HCT116 (cell line): ENCODE results near the gene SLC25A25. TPM values are rescaled to one million over a fixed set of nuclear protein-coding genes. Genes with fewer than 3 reads are reported as not detected.

Source experiments
- ATAC-seq: fragments of 200-7000 bp; cut with Tn5 transposase; 2 replicates; pipeline ENCODE4 v1.9.1; 2020; ENCODE audit warnings: mild to moderate bottlenecking, moderate library complexity
- BruUV-seq: library from RNA; stranded (reverse); fragments of 400-500 nt; replicated peaks from 2 replicates; lab custom pipeline; 2021; lab: Mats Ljungman, UMichigan
- CTCF ChIA-PET: fragments of 300-600 bp; sonication (Branson Sonifier 250); formaldehyde crosslinking; loops from one replicate; lab custom pipeline; 2021; ENCODE audit warnings: antibody characterized with exemption; lab: Charles Lee
- POLR2A ChIA-PET: fragments of 300-600, 350-600 bp; sonication (Branson Sonifier 250); formaldehyde crosslinking; loops from one replicate; lab custom pipeline; 2021; ENCODE audit warnings: antibody characterized with exemption; lab: Charles Lee
- RAD21 ChIA-PET, 2 experiments: fragments of 300-600 bp; sonication (Branson Sonifier 250); formaldehyde crosslinking; loops; one replicate each; lab custom pipeline; 2023; ENCODE audit warnings: low total read pairs in 2 of 2; ENCODE audit not compliant: uncharacterized antibody in 2 of 2, unreplicated experiment in 2 of 2, low non-redundant PET in 1 of 2; lab: Charles Lee
- DNase-seq: peaks from one replicate; pipeline ENCODE4 v3.0.0-alpha.2; 2010; ENCODE audit warnings: low read depth, low spot score
- H2AFZ ChIP-seq: fragments of 200-600 bp; shearing (Covaris generic), sonication (generic); 2 replicates; pipeline ENCODE4 v1.6.1; 2017; ENCODE audit warnings: low read depth, mixed run types, mixed read lengths, antibody characterized with exemption, low read length; ENCODE audit not compliant: poor library complexity, severe bottlenecking
- H3K27ac ChIP-seq: 2 replicates; pipeline ENCODE4 v1.5.1; 2012; ENCODE audit warnings: low read depth, low read length
- H3K27me3 ChIP-seq: fragments of 200-600 bp; sonication (generic); 2 replicates; pipeline ENCODE4 v1.6.1; 2016; ENCODE audit warnings: mixed run types, low read length, mixed read lengths; ENCODE audit not compliant: insufficient read depth
- H3K36me3 ChIP-seq, 2 experiments: fragments of 200-500 bp in 1 of 2; fragments of 200-600 bp in 1 of 2; sonication (Bioruptor generic) in 1 of 2; sonication (generic) in 1 of 2; 2 replicates each; pipeline versions ENCODE4 v1.5.1 to v1.6.1; 2014 to 2016; ENCODE audit warnings: low read length in 2 of 2, inconsistent platforms in 1 of 2, mixed read lengths in 1 of 2, mixed run types in 1 of 2; ENCODE audit not compliant: insufficient read depth in 2 of 2, control insufficient read depth in 1 of 2
- H3K4me1 ChIP-seq, 2 experiments: fragments of 200-600 bp in 1 of 2; sonication (generic) in 1 of 2; 2 replicates each; pipeline versions ENCODE4 v1.5.1 to v1.6.1; 2012 to 2017; ENCODE audit warnings: low read length in 2 of 2, inconsistent platforms in 1 of 2, mild to moderate bottlenecking in 1 of 2, mixed read lengths in 1 of 2, mixed run types in 1 of 2, moderate library complexity in 1 of 2; ENCODE audit not compliant: insufficient read depth in 2 of 2, control insufficient read depth in 1 of 2
- H3K4me2 ChIP-seq: fragments of 200-600 bp; sonication (generic); 2 replicates; pipeline ENCODE4 v1.6.1; 2017; ENCODE audit warnings: mixed run types, low read length, mixed read lengths
- H3K4me3 ChIP-seq, 2 experiments: fragments of 200-600 bp in 1 of 2; sonication (generic) in 1 of 2; replicated peaks in 1 of 2; 2 replicates each; pipeline ENCODE4 v1.5.1; 2011 to 2016; ENCODE audit warnings: low read length in 2 of 2, control low read depth in 1 of 2, low read depth in 1 of 2, mild to moderate bottlenecking in 1 of 2, mixed read lengths in 1 of 2, mixed run types in 1 of 2
- H3K79me2 ChIP-seq: fragments of 200-600 bp; sonication (generic); 2 replicates; pipeline ENCODE4 v1.6.1; 2017; ENCODE audit warnings: mild to moderate bottlenecking, mixed run types, low read length, moderate library complexity, mixed read lengths; ENCODE audit not compliant: insufficient read depth
- H3K9ac ChIP-seq: fragments of 200-600 bp; sonication (generic); 2 replicates; pipeline ENCODE4 v1.6.1; 2016; ENCODE audit warnings: low read length, mixed read lengths
- H3K9me2 ChIP-seq: fragments of 200-600 bp; sonication (generic), shearing (Covaris generic); 2 replicates; pipeline ENCODE4 v1.6.1; 2017; ENCODE audit warnings: mixed run types, mild to moderate bottlenecking, moderate library complexity; ENCODE audit not compliant: insufficient read depth
- H3K9me3 ChIP-seq, 2 experiments: fragments of 200-500 bp in 1 of 2; fragments of 200-600 bp in 1 of 2; sonication (Bioruptor generic) in 1 of 2; sonication (generic) in 1 of 2; 2 replicates each; pipeline ENCODE4 v1.6.1; 2014 to 2017; ENCODE audit warnings: low read length in 2 of 2, mixed read lengths in 2 of 2, inconsistent platforms in 1 of 2, low read depth in 1 of 2, mild to moderate bottlenecking in 1 of 2, mixed run types in 1 of 2, moderate library complexity in 1 of 2; ENCODE audit not compliant: control insufficient read depth in 1 of 2, insufficient read depth in 1 of 2
- H4K20me1 ChIP-seq: fragments of 200-600 bp; sonication (generic), shearing (Covaris generic); 2 replicates; pipeline ENCODE4 v1.6.1; 2017; ENCODE audit warnings: mixed run types, mild to moderate bottlenecking, moderate library complexity; ENCODE audit not compliant: insufficient read depth
- CEBPB ChIP-seq: IDR thresholded peaks from 2 replicates; pipeline ENCODE4 v1.6.1; 2012; ENCODE audit warnings: low read depth
- CTCF ChIP-seq, 3 experiments: fragments of 200-600 bp in 1 of 3; sonication (generic) in 1 of 3; IDR thresholded peaks in 2 of 3; conservative IDR thresholded peaks in 1 of 3; 2 replicates each; pipeline ENCODE4 v1.5.1; 2012 to 2017; ENCODE audit warnings: low read depth in 2 of 3, low read length in 2 of 3, antibody characterized with exemption in 1 of 3, borderline replicate concordance in 1 of 3, control low read depth in 1 of 3, mild to moderate bottlenecking in 1 of 3, mixed read lengths in 1 of 3, mixed run types in 1 of 3, moderate library complexity in 1 of 3; ENCODE audit not compliant: insufficient read depth in 1 of 3
- ELF1 ChIP-seq: IDR thresholded peaks from 2 replicates; pipeline ENCODE4 v1.6.1; 2012; ENCODE audit warnings: low read depth, borderline replicate concordance
- EZH2 ChIP-seq: fragments of 200-600 bp; sonication (generic); IDR thresholded peaks from 2 replicates; pipeline ENCODE4 v1.6.1; 2017; ENCODE audit warnings: antibody characterized with exemption, mixed run types
- EZH2phosphoT487 ChIP-seq: fragments of 200-600 bp; IDR thresholded peaks from 2 replicates; pipeline ENCODE4 v1.6.1; 2018; ENCODE audit warnings: antibody characterized with exemption, borderline replicate concordance
- JUND ChIP-seq: IDR thresholded peaks from 2 replicates; pipeline ENCODE4 v1.6.1; 2012
- MAX ChIP-seq: IDR thresholded peaks from 2 replicates; pipeline ENCODE4 v1.6.1; 2012
- POLR2A ChIP-seq: IDR thresholded peaks from 2 replicates; pipeline ENCODE4 v1.7.0; 2011; ENCODE audit warnings: borderline replicate concordance; ENCODE audit not compliant: insufficient read depth, insufficient read length; ENCODE audit errors: extremely low read depth
- RAD21 ChIP-seq: IDR thresholded peaks from 2 replicates; pipeline ENCODE4 v1.6.1; 2012; ENCODE audit warnings: low read depth, mild to moderate bottlenecking
- SIN3A ChIP-seq: IDR thresholded peaks from 2 replicates; pipeline ENCODE4 v1.6.1; 2012; ENCODE audit warnings: low read depth
- SP1 ChIP-seq: IDR thresholded peaks from 2 replicates; pipeline ENCODE4 v1.6.1; 2012; ENCODE audit warnings: low read depth
- SRF ChIP-seq: IDR thresholded peaks from 2 replicates; pipeline ENCODE4 v1.6.1; 2012; ENCODE audit warnings: low read depth
- YY1 ChIP-seq: IDR thresholded peaks from 2 replicates; pipeline ENCODE4 v1.6.1; 2011; ENCODE audit warnings: low read length, low read depth, moderate library complexity, mild to moderate bottlenecking; ENCODE audit not compliant: insufficient replicate concordance; ENCODE audit errors: extremely low read depth
- ZBTB33 ChIP-seq: IDR thresholded peaks from 2 replicates; pipeline ENCODE4 v1.6.1; 2011; ENCODE audit warnings: mild to moderate bottlenecking, low read length, moderate library complexity; ENCODE audit not compliant: insufficient replicate concordance; ENCODE audit errors: extremely low read depth
- intact Hi-C: fragments of 100-400 bp; cut with micrococcal nuclease; formaldehyde crosslinking; loops from 2 replicates; pipeline ENCODE4 v1.10.0; 2022
- total RNA-seq: library from RNA; stranded (reverse); gene quantifications from one replicate; pipeline ENCODE4 v1.2.1, GENCODE V29; 2021; ENCODE audit not compliant: unreplicated experiment

The SLC25A25 gene
- total RNA-seq, 1 experiment from 2014 or later: 15.3 TPM

GRCh38 chr9:128105538-128106175, 37.6 kb downstream of the SLC25A25 start:
- H3K4me1 ChIP-seq: no peaks in the 10 kb centered on the region
- H3K4me2 ChIP-seq: no peak overlapping the region
- TF ChIP-seq JUND: no peak
- TF ChIP-seq EZH2: no peak
- RAD21 ChIA-PET: no interaction called here
- no peak overlapping the region for H2AFZ ChIP-seq
- H3K9me2 ChIP-seq: no peaks in the 10 kb centered on the region
- no peak overlapping the region for H3K27ac ChIP-seq
- no peak overlapping the region for H3K4me3 ChIP-seq
- peaks cover 10% of the 10 kb centered on the region; the same call in 1 of the 2 replicates for H3K79me2 ChIP-seq
- H3K27me3 ChIP-seq: no peaks in the 10 kb centered on the region
- no peaks in the 10 kb centered on the region for H3K9me3 ChIP-seq
- peaks cover 13 to 41% of the 10 kb centered on the region in 2 experiments for H3K36me3 ChIP-seq
- POLR2A ChIA-PET: no interaction called here
- ATAC-seq (no peak), DNase-seq (no peak)
- no peaks in the 10 kb centered on the region for H4K20me1 ChIP-seq
- intact Hi-C loops: no loop called here
- no peak overlapping the region for H3K9ac ChIP-seq
- CTCF ChIA-PET: interaction anchor here (1.0 kb wide), 1 partner anchor 12 kb away, joined by 3 read pairs; no protein-coding TSS in a partner anchor
- no TSS peak for BruUV-seq

- H3K9me3 ChIP-seq: no peaks in the 10 kb centered on the region
- TF ChIP-seq POLR2A (no peak), EZH2phosphoT487 (no peak), EZH2 (no peak), ELF1 (no peak), ZBTB33 (no peak), CEBPB (no peak), MAX (no peak), RAD21 (no peak), YY1 (no peak), CTCF (IDR thresholded peaks at IDR 0.05 in 2 of 3, conservative IDR thresholded peaks at IDR 0.05 in 1 of 3; ENCODE audit: borderline replicate concordance in 1 of 3, insufficient read depth in 1 of 3, low read depth in 2 of 3, low read length in 2 of 3) (no peak), SRF (no peak), SIN3A (no peak), SP1 (no peak)
- no peaks in the 10 kb centered on the region for H4K20me1 ChIP-seq
- H3K79me2 ChIP-seq: peaks cover 9% of the 10 kb centered on the region; the same call in 1 of the 2 replicates
- POLR2A ChIA-PET: no interaction called here
- intact Hi-C loops: no loop called here
- peaks cover 10 to 36% of the 10 kb centered on the region in 2 experiments for H3K36me3 ChIP-seq
- no peaks in the 10 kb centered on the region for H3K27me3 ChIP-seq
- no peak overlapping the region for H3K4me3 ChIP-seq
- CTCF ChIA-PET: interaction anchor here (1.8 kb wide), 1 partner anchor 11 kb away, joined by 7 read pairs; no protein-coding TSS in a partner anchor
- H2AFZ ChIP-seq: no peak overlapping the region
- no TSS peak for BruUV-seq
- ATAC-seq (peak; percentile 50; the same call in 1 of the 2 replicates), DNase-seq (no peak)
- H3K9me2 ChIP-seq: no peaks in the 10 kb centered on the region
- no peak overlapping the region for H3K4me2 ChIP-seq
- no peak overlapping the region for H3K9ac ChIP-seq
- no peak overlapping the region for H3K27ac ChIP-seq
- no peaks in the 10 kb centered on the region for H3K4me1 ChIP-seq
- RAD21 ChIA-PET: no interaction called here
Measured at GRCh38 chr9:128106181-128106939, 38.3 kb downstream of the SLC25A25 start.
